Endothelial cell of umbilical vein (primary cell): ENCODE data around the gene L3MBTL4.

Source experiments
- CTCF ChIP-seq, 2 donors: IDR thresholded peaks; 1 replicate in 1 of 2; 2 replicates in 1 of 2; pipeline ENCODE4 v1.5.1; 2011; ENCODE audit warnings: low read length in 2 of 2, mild to moderate bottlenecking in 2 of 2, moderate library complexity in 2 of 2, control low read depth in 1 of 2, inconsistent platforms in 1 of 2, low read depth in 1 of 2; ENCODE audit not compliant: insufficient read depth in 1 of 2; ENCODE audit errors: extremely low read depth in 1 of 2
- GATA2 ChIP-seq: IDR thresholded peaks from 2 replicates; pipeline ENCODE4 v1.7.0; 2011; ENCODE audit warnings: low read depth, mild to moderate bottlenecking, moderate library complexity, mixed read lengths, low read length; ENCODE audit not compliant: insufficient read length, insufficient read depth
- POLR2A ChIP-seq: IDR thresholded peaks from 2 replicates; pipeline ENCODE4 v1.6.1; 2012; ENCODE audit warnings: low read depth, mild to moderate bottlenecking, control low read depth, low read length

GRCh38 chr18:6205706-6206105, 209.0 kb downstream of the L3MBTL4 start:
- TF ChIP-seq POLR2A: no peak
- no peak for TF ChIP-seq CTCF (IDR thresholded peaks at IDR 0.05; ENCODE audit: extremely low read depth in 1 of 2, insufficient read depth in 1 of 2, low read depth in 1 of 2, low read length in 2 of 2)
- TF ChIP-seq GATA2: no peak
